ENCODE results near the gene NDUFS1.

- TF ChIP-seq USF1 (IDR thresholded peaks at IDR 0.05; ENCODE audit: borderline replicate concordance, low read depth) = no peak
- TF ChIP-seq CTCF (IDR thresholded peaks at IDR 0.05) = no peak
- no peak for TF ChIP-seq RAD21 (IDR thresholded peaks at IDR 0.05; ENCODE audit: low read length)
- no peak for TF ChIP-seq GABPA (IDR thresholded peaks at IDR 0.05; ENCODE audit: low read depth)
- no peak for TF ChIP-seq TCF12 (IDR thresholded peaks at IDR 0.05)
- no peak for TF ChIP-seq RFX5 (IDR thresholded peaks at IDR 0.05; ENCODE audit: low read length)
- TF ChIP-seq, protein P1, sequence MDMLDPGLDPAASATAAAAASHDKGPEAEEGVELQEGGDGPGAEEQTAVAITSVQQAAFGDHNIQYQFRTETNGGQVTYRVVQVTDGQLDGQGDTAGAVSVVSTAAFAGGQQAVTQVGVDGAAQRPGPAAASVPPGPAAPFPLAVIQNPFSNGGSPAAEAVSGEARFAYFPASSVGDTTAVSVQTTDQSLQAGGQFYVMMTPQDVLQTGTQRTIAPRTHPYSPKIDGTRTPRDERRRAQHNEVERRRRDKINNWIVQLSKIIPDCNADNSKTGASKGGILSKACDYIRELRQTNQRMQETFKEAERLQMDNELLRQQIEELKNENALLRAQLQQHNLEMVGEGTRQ (IDR thresholded peaks at IDR 0.05; ENCODE audit: borderline replicate concordance, low read depth, low read length) = no peak
- no peak for TF ChIP-seq NRF1 (IDR thresholded peaks at IDR 0.05; ENCODE audit: low read depth, low read length)
- TF ChIP-seq YY1 (IDR thresholded peaks at IDR 0.05; ENCODE audit: low read depth) = no peak
- TF ChIP-seq, protein P2, sequence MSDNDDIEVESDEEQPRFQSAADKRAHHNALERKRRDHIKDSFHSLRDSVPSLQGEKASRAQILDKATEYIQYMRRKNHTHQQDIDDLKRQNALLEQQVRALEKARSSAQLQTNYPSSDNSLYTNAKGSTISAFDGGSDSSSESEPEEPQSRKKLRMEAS (IDR thresholded peaks at IDR 0.05; ENCODE audit: low read depth) = no peak
- TF ChIP-seq REST (IDR thresholded peaks at IDR 0.05; ENCODE audit: low read depth, low read length) = no peak
- no peak for TF ChIP-seq CHD2 (IDR thresholded peaks at IDR 0.05; ENCODE audit: low read length, partially characterized antibody)
- no peak for TF ChIP-seq POLR2AphosphoS5 (IDR thresholded peaks at IDR 0.05; ENCODE audit: low read depth, low read length)
- TF ChIP-seq EP300 (IDR thresholded peaks at IDR 0.05; ENCODE audit: borderline replicate concordance in 1 of 2, low read depth in 1 of 2, low read length in 1 of 2) = no peak
Observed at GRCh38 chr2:206176901-206177300, 17.7 kb upstream of the NDUFS1 start.

Data from SK-N-SH (cell line).